ENCODE measurements around the gene ZMAT5.

Gene ZMAT5

GRCh38 chr22:29704528-29705285 lies 62.1 kb downstream of the ZMAT5 start:
- DNase-seq = no peak

GRCh38 chr22:29703569-29704195 lies 63.1 kb downstream of the ZMAT5 start:
- no peak for DNase-seq

GRCh38 chr22:29702931-29703501 lies 63.8 kb downstream of the ZMAT5 start:
- DNase-seq = no peak

GRCh38 chr22:29702000-29702930 lies 64.5 kb downstream of the ZMAT5 start:
- DNase-seq = no peak

- DNase-seq = no peak
Measured at GRCh38 chr22:29701155-29701999, 65.4 kb downstream of the ZMAT5 start.

- peak; percentile 60 for DNase-seq
Measured at GRCh38 chr22:29700900-29701154, 66.0 kb downstream of the ZMAT5 start.

- DNase-seq = no peak
Measured at GRCh38 chr22:29700206-29700899, 66.5 kb downstream of the ZMAT5 start.

- DNase-seq = no peak
Measured at GRCh38 chr22:29697853-29698598, 68.8 kb downstream of the ZMAT5 start.

- DNase-seq = no peak
Measured at GRCh38 chr22:29695129-29695926, 71.5 kb downstream of the ZMAT5 start.

GRCh38 chr22:29693671-29694070 lies 73.1 kb downstream of the ZMAT5 start:
- DNase-seq = no peak

GRCh38 chr22:29693161-29693560 lies 73.6 kb downstream of the ZMAT5 start:
- no peak for DNase-seq

GRCh38 chr22:29692327-29692640 lies 74.5 kb downstream of the ZMAT5 start:
- no peak for DNase-seq

GRCh38 chr22:29691636-29692326 lies 75.0 kb downstream of the ZMAT5 start:
- DNase-seq = peak; percentile 87

GRCh38 chr22:29690476-29690875 lies 76.3 kb downstream of the ZMAT5 start:
- no peak for DNase-seq

GRCh38 chr22:29689880-29690213 lies 77.0 kb downstream of the ZMAT5 start:
- no peak for DNase-seq

- DNase-seq = no peak
Measured at GRCh38 chr22:29689206-29689879, 77.5 kb downstream of the ZMAT5 start.

- no peak for DNase-seq
Measured at GRCh38 chr22:29684244-29684643, 82.6 kb downstream of the ZMAT5 start.

GRCh38 chr22:29683536-29683935 lies 83.3 kb downstream of the ZMAT5 start:
- DNase-seq = no peak

Data from NCI-H1417 treated with DMSO at 0.1 percent for 48 hours (cell line).